ENCODE data around the gene CAV1.

DNA sequence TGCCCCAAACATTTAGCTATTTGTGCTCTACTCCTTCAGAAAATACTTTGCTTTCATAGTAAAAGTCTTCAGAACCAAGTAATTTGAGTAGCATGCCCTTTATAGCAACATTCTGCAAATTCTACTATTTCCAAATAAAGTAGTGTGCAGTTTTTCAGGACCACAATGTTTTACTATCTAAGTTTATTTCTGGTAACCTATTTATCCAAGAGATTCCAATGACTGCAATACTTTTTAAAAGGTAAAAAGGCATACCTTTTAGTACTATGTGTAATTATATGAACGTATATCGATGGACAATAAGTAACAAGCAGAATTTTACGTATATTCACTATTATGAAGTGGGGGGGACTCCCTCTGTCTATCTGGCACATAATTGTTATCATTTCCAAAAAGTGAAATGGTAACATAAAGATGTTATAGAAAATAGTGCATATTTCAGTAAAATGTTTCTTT lies 32.2 kb upstream of the CAV1 start:
- TF ChIP-seq CEBPB (IDR thresholded peaks at IDR 0.05), result no peak
- TF ChIP-seq, protein P1, sequence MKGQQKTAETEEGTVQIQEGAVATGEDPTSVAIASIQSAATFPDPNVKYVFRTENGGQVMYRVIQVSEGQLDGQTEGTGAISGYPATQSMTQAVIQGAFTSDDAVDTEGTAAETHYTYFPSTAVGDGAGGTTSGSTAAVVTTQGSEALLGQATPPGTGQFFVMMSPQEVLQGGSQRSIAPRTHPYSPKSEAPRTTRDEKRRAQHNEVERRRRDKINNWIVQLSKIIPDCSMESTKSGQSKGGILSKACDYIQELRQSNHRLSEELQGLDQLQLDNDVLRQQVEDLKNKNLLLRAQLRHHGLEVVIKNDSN (IDR thresholded peaks at IDR 0.05), result no peak
- no peak for TF ChIP-seq TAF1 (IDR thresholded peaks at IDR 0.05; ENCODE audit: low read depth)
- no peak for TF ChIP-seq EGR1 (IDR thresholded peaks at IDR 0.05)
- TF ChIP-seq RAD21 (IDR thresholded peaks at IDR 0.05; ENCODE audit: low read depth), result no peak
- TF ChIP-seq, protein P2, sequence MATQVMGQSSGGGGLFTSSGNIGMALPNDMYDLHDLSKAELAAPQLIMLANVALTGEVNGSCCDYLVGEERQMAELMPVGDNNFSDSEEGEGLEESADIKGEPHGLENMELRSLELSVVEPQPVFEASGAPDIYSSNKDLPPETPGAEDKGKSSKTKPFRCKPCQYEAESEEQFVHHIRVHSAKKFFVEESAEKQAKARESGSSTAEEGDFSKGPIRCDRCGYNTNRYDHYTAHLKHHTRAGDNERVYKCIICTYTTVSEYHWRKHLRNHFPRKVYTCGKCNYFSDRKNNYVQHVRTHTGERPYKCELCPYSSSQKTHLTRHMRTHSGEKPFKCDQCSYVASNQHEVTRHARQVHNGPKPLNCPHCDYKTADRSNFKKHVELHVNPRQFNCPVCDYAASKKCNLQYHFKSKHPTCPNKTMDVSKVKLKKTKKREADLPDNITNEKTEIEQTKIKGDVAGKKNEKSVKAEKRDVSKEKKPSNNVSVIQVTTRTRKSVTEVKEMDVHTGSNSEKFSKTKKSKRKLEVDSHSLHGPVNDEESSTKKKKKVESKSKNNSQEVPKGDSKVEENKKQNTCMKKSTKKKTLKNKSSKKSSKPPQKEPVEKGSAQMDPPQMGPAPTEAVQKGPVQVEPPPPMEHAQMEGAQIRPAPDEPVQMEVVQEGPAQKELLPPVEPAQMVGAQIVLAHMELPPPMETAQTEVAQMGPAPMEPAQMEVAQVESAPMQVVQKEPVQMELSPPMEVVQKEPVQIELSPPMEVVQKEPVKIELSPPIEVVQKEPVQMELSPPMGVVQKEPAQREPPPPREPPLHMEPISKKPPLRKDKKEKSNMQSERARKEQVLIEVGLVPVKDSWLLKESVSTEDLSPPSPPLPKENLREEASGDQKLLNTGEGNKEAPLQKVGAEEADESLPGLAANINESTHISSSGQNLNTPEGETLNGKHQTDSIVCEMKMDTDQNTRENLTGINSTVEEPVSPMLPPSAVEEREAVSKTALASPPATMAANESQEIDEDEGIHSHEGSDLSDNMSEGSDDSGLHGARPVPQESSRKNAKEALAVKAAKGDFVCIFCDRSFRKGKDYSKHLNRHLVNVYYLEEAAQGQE (IDR thresholded peaks at IDR 0.05; ENCODE audit: low read depth), result no peak
